IPS-15b (cell line): ENCODE results near the gene ZNF92.
A peak's percentile ranks its signal among the peaks of the same experiment; 100 is the strongest.
"Not testable (repeated sequence)": the region's sequence is repeated elsewhere in the genome, so short reads cannot be mapped to it uniquely, and the experiment has no call there.

Experiments used
- H3K27me3 ChIP-seq: one replicate; pipeline ENCODE4 v1.6.1; 2013; ENCODE audit warnings: low read length; ENCODE audit not compliant: control insufficient read depth, insufficient read depth
- H3K36me3 ChIP-seq: one replicate; pipeline ENCODE4 v1.6.1; 2013; ENCODE audit warnings: low read length; ENCODE audit not compliant: control insufficient read depth, insufficient read depth
- H3K4me1 ChIP-seq: one replicate; pipeline ENCODE4 v1.6.1; 2013; ENCODE audit warnings: mild to moderate bottlenecking, low read length; ENCODE audit not compliant: control insufficient read depth, insufficient read depth
- H3K4me3 ChIP-seq: one replicate; pipeline ENCODE4 v1.5.1; 2013; ENCODE audit warnings: low read depth, low read length
- H3K9ac ChIP-seq: one replicate; pipeline ENCODE4 v1.6.1; 2013; ENCODE audit warnings: low read depth, mild to moderate bottlenecking, low read length
- H3K9me3 ChIP-seq: one replicate; pipeline ENCODE4 v1.6.1; 2013; ENCODE audit warnings: mild to moderate bottlenecking, low read length; ENCODE audit not compliant: control insufficient read depth, insufficient read depth

ZNF92 gene

DNA sequence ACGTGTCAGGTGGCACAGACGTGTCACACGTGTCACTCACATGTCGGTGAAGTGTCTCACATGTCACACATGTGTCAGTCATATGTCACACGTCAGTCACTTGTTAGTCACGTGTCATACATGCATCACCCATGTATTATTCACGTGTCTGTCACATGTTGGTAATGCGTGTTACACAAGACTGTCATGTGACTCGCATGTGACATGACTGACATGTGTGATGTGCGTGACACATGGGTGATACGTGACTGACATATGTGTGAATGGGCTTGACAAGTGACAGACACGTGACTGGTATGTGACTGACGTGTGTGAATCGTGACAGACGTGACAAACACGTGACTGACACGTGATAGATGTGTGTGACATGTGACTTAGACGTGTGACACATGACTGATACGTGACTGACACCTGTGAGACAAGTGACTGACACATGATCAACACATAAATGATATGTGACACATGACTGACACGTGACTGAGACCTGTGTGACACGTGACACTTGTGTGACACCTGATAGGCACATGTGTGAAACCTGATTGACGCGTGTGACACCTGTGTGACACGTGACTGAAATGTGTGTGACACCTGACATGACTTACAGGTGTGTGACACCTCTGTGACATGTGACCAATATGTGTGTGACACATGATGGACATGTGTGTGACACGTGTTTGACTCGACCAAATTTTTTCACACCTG lies 56.1 kb downstream of the ZNF92 start:
- H3K4me3 ChIP-seq, result no peak overlapping the region
- no peaks in the 10 kb centered on the region for H3K4me1 ChIP-seq
- H3K36me3 ChIP-seq, result no peaks in the 10 kb centered on the region
- peaks cover 17% of the 10 kb centered on the region for H3K9me3 ChIP-seq
- H3K9ac ChIP-seq, result no peak overlapping the region
- H3K27me3 ChIP-seq, result no peaks in the 10 kb centered on the region

DNA sequence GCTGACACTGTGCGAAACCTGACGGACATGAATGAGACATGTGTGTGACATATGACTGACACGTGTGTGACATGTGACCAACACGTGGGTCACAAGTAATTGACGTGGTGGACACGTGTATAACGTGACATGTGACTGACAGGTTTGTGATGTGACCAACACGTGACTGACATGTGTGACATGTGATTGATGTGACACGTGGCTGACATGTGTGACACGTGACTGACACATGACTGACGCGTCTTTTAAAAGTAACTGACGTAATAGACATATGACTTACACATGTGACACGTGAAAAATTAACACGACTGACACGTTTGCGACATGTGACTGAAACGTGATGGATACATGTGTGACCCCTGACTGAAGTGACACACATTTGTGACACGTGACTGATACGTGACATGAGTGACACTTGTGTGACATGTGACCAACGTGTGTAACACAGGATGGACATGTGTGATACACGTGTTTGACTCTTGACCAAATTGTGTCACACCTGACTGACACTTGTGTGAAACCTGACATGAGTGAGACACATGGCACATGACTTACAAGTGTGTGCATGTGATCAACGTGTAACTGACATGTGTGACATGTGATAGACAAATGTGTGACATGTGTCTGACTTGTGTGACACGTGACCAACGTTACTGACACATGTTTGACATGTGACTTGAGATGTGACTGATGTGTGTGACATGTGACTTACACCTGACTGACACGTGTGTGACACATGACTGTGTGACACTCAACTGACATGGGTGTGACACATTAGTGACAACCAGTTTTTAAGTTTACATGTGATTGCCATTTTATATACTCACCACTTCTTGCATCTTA lies 56.9 kb downstream of the ZNF92 start:
- Histone ChIP-seq H3K36me3 (no peaks in the 10 kb centered on the region), H3K27me3 (no peaks in the 10 kb centered on the region), H3K4me3 (peak overlapping the region; percentile 3), H3K9ac (no peak overlapping the region), H3K4me1 (no peaks in the 10 kb centered on the region), H3K9me3 (peaks cover 14% of the 10 kb centered on the region)

DNA sequence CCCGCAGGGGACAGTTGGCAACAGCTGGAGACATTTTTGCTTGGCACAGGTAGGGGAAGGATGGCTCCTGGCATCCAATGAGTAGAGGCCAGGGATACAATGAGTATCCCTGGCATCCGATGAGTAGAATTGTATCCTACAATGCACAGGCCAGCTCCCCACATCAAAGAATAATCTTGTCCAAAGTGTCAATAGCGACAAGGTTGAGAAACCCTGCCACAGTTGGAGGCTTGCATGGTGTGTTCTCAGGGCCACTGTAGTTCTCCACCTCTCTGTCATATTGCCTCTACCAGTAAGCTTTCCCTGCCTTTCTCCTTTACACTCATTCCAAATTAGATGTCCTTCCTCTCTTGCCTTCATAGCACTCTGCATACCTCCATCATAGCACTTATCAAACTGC lies 60.7 kb downstream of the ZNF92 start:
- Histone ChIP-seq H3K4me1 (no peaks in the 10 kb centered on the region), H3K9me3 (peaks cover 11% of the 10 kb centered on the region), H3K36me3 (no peaks in the 10 kb centered on the region), H3K9ac (no peak overlapping the region), H3K27me3 (no peaks in the 10 kb centered on the region), H3K4me3 (no peak overlapping the region)

DNA sequence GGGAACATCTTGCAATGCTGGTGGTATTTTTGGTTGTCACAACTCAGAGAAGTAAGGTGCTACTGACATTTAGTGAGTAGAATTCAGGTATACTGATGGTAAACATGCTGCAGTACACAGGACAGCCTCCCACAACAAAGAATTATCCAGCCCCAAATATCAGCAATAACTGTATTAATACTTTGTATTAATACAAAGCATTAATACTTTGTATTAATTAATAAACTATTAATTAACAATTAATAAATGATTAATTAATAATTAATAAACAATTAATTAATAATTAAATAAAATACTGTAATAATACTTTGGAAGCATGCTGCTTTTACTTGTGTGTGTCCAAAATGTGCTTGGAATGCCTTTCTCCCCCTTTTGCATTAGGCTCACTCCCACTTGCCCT lies 62.5 kb downstream of the ZNF92 start:
- Histone ChIP-seq H3K4me3 (no peak overlapping the region), H3K36me3 (no peaks in the 10 kb centered on the region), H3K27me3 (no peaks in the 10 kb centered on the region), H3K9me3 (no peaks in the 10 kb centered on the region), H3K4me1 (no peaks in the 10 kb centered on the region), H3K9ac (no peak overlapping the region)

DNA sequence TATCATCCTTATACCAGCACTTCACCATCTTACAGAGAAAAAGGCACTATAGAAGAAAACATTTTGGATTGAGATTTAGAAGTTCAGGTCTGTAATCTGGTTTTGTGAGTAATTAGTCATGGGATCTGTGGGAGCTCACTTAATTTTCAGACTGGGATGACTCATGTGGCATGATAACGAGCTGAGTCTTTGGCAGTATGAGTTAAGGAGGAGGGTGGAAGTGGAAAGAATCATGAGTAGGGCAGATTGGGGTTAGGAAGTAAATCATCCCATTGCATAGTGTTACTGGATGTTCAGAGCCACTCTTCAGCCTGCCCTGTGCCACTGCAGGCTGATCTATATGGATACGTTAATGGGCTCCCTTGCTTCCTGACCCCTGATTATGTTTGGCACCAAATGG lies 64.9 kb downstream of the ZNF92 start:
- H3K9ac ChIP-seq, result no peak overlapping the region
- H3K36me3 ChIP-seq, result no peaks in the 10 kb centered on the region

DNA sequence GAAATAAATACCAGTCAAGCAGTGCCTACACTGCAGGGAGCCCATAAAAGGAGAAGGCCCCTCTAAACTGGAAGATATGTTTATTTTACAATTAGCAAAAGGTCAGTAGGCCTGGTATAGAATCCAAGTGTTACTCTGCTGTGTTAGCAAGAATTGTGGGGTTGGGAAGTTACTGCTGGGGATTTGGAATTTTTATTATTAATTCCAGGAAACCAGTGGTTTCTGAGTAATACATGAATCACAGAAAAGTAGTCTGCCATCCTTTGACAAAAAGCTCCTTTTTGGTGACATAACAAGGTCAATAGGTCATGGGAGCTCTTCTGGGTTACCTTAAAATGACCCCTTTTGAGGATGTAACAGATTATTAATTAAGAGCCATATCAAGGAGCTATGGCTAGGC lies 67.4 kb downstream of the ZNF92 start:
- no peaks in the 10 kb centered on the region for H3K4me1 ChIP-seq
- no peak overlapping the region for H3K4me3 ChIP-seq
- peaks cover under 1% of the 10 kb centered on the region for H3K9me3 ChIP-seq
- no peaks in the 10 kb centered on the region for H3K36me3 ChIP-seq
- no peaks in the 10 kb centered on the region for H3K27me3 ChIP-seq
- no peak overlapping the region for H3K9ac ChIP-seq

More for the DNA sequence above, 64.9 kb downstream of the ZNF92 start:
- Histone ChIP-seq H3K27me3 (no peaks in the 10 kb centered on the region), H3K9me3 (no peaks in the 10 kb centered on the region), H3K4me3 (no peak overlapping the region), H3K4me1 (no peaks in the 10 kb centered on the region)

DNA sequence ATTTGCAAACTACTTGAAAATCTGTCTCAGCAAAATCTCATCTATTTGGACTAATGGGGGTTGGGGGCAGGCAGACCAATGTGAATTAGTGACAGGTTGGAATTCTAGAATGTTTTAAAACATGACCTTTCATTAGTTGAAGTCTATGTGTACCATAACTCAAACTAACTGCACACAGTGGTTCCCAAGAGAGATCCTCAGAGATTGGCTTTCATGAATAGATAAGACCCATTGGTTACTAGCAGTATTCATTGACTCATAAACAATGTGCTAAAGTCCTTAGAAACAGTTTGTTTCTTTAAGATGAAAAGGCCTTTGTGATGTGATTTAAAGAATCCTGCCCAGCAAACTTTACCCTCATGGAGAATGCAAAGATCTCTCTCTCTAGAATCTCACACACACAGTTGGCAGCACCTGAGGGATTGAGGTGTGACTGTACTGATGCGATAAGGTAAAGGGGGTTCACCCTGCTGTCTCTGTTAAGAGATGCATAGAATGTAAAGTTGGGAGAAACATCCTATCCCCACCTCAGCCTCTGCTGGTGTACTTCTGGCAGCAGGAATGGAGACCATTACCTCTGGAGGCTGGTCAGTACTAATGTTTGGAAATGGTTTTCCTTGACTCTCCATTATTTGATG lies 70.7 kb downstream of the ZNF92 start:
- no peaks in the 10 kb centered on the region for H3K36me3 ChIP-seq
- H3K27me3 ChIP-seq, result no peaks in the 10 kb centered on the region
- H3K4me3 ChIP-seq, result no peak overlapping the region

DNA sequence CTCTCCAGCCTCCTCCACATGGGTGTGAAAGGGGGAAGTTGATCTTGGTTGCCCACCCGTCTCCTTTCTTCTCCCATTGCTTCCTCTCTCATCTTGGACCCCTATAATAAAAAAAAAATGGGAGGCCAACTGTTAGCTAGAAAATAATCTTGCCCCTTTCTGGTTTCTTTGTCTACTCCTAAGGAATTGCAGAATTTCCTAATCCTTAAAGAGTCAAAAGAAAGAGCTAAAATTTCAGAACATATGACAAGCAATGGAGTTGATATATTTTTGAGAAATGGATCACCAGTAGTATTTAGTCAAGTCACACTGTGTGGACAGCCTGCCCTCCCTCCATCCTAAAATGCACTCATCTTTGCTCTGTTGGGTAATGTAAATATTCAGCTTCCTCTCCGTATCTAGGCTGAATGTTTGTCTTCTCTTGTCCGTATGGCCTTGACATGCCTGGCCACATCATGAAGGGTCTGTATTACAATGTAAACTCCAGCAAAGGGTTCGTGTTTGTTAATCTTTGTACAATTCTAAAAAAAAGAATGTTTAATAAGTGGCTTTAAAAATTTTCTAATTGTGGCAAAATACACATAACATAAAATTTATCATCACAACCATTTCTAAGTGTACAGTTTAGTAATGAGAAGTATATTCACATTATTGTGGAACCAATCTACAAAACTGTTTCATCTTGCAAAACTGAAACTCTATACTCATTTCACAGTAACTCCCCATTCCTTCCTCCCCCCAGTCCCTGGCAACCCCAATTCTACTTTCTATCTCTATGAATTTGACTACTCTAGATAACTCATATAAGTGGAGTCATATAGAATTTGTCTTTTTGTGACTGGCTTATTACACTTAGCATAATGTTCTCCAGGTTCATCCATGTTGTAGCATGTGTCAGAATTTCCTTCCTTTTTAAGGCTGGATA lies 71.5 kb downstream of the ZNF92 start:
- Histone ChIP-seq H3K4me3 (no peak overlapping the region), H3K27me3 (no peaks in the 10 kb centered on the region), H3K36me3 (no peaks in the 10 kb centered on the region), H3K9ac (no peak overlapping the region), H3K4me1 (no peaks in the 10 kb centered on the region), H3K9me3 (peaks cover 5% of the 10 kb centered on the region)

More for the DNA sequence above, 70.7 kb downstream of the ZNF92 start:
- Histone ChIP-seq H3K4me1 (no peaks in the 10 kb centered on the region), H3K9ac (no peak overlapping the region), H3K9me3 (peaks cover 5% of the 10 kb centered on the region)

DNA sequence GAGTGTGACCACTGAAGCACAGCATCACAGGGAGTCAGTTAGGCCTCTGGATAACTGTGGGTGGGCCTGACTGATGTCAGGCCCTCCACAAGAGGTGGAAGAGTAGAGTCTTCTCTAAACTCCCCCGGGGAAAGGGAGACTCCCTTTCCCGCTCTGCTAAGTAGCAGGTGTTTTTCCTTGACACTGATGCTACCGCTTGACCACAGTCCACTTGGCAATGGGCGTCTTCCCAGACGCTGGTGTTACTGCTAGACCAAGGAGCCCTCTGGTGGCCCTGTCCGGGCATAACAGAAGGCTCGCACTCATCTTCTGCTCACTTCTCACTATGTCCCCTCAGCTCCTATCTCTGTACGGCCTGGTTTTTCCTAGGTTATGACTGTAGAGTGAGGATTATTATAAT lies 73.4 kb downstream of the ZNF92 start:
- not testable (repeated sequence) for H3K36me3 ChIP-seq, H3K27me3 ChIP-seq, H3K9me3 ChIP-seq, H3K4me1 ChIP-seq, H3K9ac ChIP-seq, H3K4me3 ChIP-seq

DNA sequence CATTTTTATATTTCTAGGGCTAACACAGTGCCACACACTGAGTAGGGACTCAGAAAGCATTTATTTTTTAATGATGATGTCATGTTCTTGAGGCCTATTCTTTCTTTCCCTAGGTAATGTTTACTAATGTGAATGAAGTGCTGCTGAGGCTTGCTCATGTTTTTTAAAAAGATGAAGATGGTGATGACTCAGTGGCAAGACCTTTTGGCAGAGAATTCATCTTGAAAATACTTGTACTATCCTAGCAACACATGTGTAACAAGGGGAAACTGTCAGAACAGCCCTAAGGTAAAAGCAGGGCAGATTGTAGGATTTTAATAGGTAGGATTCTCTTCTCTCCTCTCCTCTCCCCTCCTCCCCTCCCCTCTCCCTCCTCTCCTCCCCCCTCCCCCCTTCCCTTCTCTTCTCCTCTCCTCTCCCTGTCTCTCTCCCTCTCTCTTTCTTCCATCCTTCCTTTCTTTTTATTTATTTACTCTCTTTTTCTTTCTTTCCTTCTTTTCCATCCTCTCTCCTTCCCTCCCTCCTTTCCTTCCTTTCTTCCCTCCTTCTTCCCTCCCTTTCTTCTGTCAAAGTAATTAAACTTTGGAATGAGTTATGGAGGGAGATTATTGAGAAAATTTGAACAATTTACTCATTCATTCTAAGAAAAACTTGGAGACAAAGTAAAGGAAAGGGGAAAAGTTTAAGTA lies 75.3 kb downstream of the ZNF92 start:
- H3K36me3 ChIP-seq, result no peaks in the 10 kb centered on the region
- H3K27me3 ChIP-seq, result no peaks in the 10 kb centered on the region
- H3K4me1 ChIP-seq, result no peaks in the 10 kb centered on the region
- peaks cover 5% of the 10 kb centered on the region for H3K9me3 ChIP-seq
- H3K4me3 ChIP-seq, result no peak overlapping the region
- no peak overlapping the region for H3K9ac ChIP-seq

DNA sequence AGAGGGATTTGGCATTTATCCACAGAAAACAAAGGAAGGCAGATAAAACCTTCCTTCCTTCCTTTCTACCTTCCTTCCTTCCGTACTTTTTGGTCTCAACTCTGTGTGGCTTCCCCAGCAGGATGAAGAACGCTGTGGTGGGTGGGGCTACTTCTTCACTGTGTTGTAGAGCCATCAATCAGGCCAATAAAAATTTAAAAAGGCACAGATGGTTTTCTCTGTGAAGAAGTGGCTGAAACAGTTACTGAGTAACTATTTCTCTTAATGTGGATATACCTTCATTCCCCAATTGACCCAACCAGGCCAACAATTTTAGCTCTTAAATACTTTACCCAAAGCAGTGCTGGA lies 75.8 kb downstream of the ZNF92 start:
- no peaks in the 10 kb centered on the region for H3K27me3 ChIP-seq
- no peak overlapping the region for H3K9ac ChIP-seq
- no peaks in the 10 kb centered on the region for H3K4me1 ChIP-seq
- H3K9me3 ChIP-seq, result peaks cover 5% of the 10 kb centered on the region
- no peak overlapping the region for H3K4me3 ChIP-seq
- no peaks in the 10 kb centered on the region for H3K36me3 ChIP-seq
